GM12878 (cell line): ENCODE measurements around the gene MAST4. TPM values are rescaled to one million over a fixed set of nuclear protein-coding genes. Genes with fewer than 3 reads are reported as not detected.

Experiments
- ATAC-seq: fragments of 200-7000 bp; cut with Tn5 transposase; 3 replicates; pipeline ENCODE4 v1.9.1; 2020; ENCODE audit warnings: mild to moderate bottlenecking, moderate library complexity
- BruUV-seq: library from RNA; stranded (reverse); fragments of 400-500 nt; replicated peaks from 2 replicates; lab custom pipeline; 2021; lab: Mats Ljungman, UMichigan
- CTCF ChIA-PET: fragments of 300-600 bp; sonication (Branson Sonifier 250); formaldehyde crosslinking; extraction: SDS; loops from one replicate; lab custom pipeline; 2021; ENCODE audit warnings: inconsistent platforms; lab: Yijun Ruan, JAX
- POLR2A ChIA-PET: fragments of 350-600 bp; formaldehyde crosslinking; extraction: SDS; loops from one replicate; lab custom pipeline; 2021; ENCODE audit warnings: inconsistent platforms; lab: Charles Lee
- RAD21 ChIA-PET: fragments of 300-600 bp; sonication (Branson Sonifier 250); formaldehyde crosslinking; loops from one replicate; lab custom pipeline; 2023; ENCODE audit warnings: antibody characterized with exemption; ENCODE audit not compliant: unreplicated experiment; lab: Charles Lee
- SMC1A ChIA-PET: fragments of 300-600 bp; sonication (Branson Sonifier 250); formaldehyde crosslinking; loops from one replicate; lab custom pipeline; 2023; ENCODE audit not compliant: unreplicated experiment, uncharacterized antibody; lab: Charles Lee
- DNase-seq: peaks from one replicate; pipeline ENCODE4 v3.0.0-alpha.2; 2011; ENCODE audit warnings: low read depth, low spot score
- FAIRE-seq: peaks from 3 replicates; lab custom pipeline; 2011; peaks lifted over from hg19 to GRCh38; lab: Jason Lieb, UNC
- H2AFZ ChIP-seq: 2 replicates; pipeline ENCODE4 v1.6.0; 2011; ENCODE audit warnings: low read depth, low read length, control low read depth; ENCODE audit not compliant: control insufficient read depth
- H3K27ac ChIP-seq: 2 replicates; pipeline ENCODE4 v1.5.1; 2011; ENCODE audit warnings: control low read depth; ENCODE audit not compliant: control insufficient read depth, insufficient read depth
- H3K27me3 ChIP-seq, 2 experiments: replicated peaks in 1 of 2; 2 replicates each; pipeline versions ENCODE4 v1.6.0 to v1.6.1; 2011; ENCODE audit warnings: low read length in 1 of 2; ENCODE audit not compliant: control insufficient read depth in 2 of 2, insufficient read depth in 2 of 2
- H3K36me3 ChIP-seq, 2 experiments: 2 replicates each; pipeline ENCODE4 v1.5.1; 2011; ENCODE audit warnings: low read length in 1 of 2; ENCODE audit not compliant: control insufficient read depth in 2 of 2, insufficient read depth in 2 of 2
- H3K4me1 ChIP-seq: 2 replicates; pipeline ENCODE4 v1.6.1; 2011; ENCODE audit warnings: mild to moderate bottlenecking, low read length, moderate library complexity, mixed read lengths; ENCODE audit not compliant: control insufficient read depth, insufficient read depth
- H3K4me2 ChIP-seq: 2 replicates; pipeline ENCODE4 v1.6.0; 2011; ENCODE audit warnings: control low read depth; ENCODE audit not compliant: control insufficient read depth, insufficient read depth
- H3K4me3 ChIP-seq: fragments of 200-600 bp; sonication (generic); 2 replicates; pipeline ENCODE4 v1.5.1; 2016
- H3K79me2 ChIP-seq: 2 replicates; pipeline ENCODE4 v1.6.0; 2011; ENCODE audit warnings: low read length; ENCODE audit not compliant: control insufficient read depth, insufficient read depth
- H3K9ac ChIP-seq: 2 replicates; pipeline ENCODE4 v1.8.0; 2011; ENCODE audit warnings: low read length, control low read depth, mixed read lengths; ENCODE audit not compliant: control insufficient read depth, insufficient read depth
- H3K9me3 ChIP-seq: replicated peaks from 3 replicates; pipeline ENCODE4 v1.5.1; 2011; ENCODE audit warnings: mild to moderate bottlenecking, low read length; ENCODE audit not compliant: control insufficient read depth, insufficient read depth
- H4K20me1 ChIP-seq: 2 replicates; pipeline ENCODE4 v1.6.0; 2011; ENCODE audit not compliant: control insufficient read depth, insufficient read depth
- CHD2 ChIP-seq: IDR thresholded peaks from 2 replicates; pipeline ENCODE4 v1.6.1; 2011; ENCODE audit warnings: low read depth, low read length, improper control_type of control experiment, borderline replicate concordance
- ESRRA ChIP-seq: IDR thresholded peaks from 2 replicates; pipeline ENCODE4 v1.6.1; 2012; ENCODE audit warnings: mild to moderate bottlenecking, low read length, improper control_type of control experiment
- FOS ChIP-seq: IDR thresholded peaks from 3 replicates; pipeline ENCODE4 v1.6.1; 2011; ENCODE audit warnings: borderline replicate concordance; ENCODE audit not compliant: insufficient read length; ENCODE audit errors: extremely low read depth
- HCFC1 ChIP-seq: fragments of 150-350 bp; IDR thresholded peaks from 2 replicates; pipeline ENCODE4 v1.6.1; 2014; ENCODE audit warnings: low read length
- HDAC6 ChIP-seq: fragments of 200-600 bp; sonication (generic); IDR thresholded peaks from one replicate; pipeline ENCODE4 v1.8.0; 2017; ENCODE audit warnings: antibody characterized with exemption; ENCODE audit not compliant: unreplicated experiment
- POLR2A ChIP-seq: IDR thresholded peaks from 2 replicates; pipeline ENCODE4 v1.6.1; 2011; ENCODE audit warnings: low read depth, mild to moderate bottlenecking, low read length
- ZNF217 ChIP-seq: fragments of 450-650 bp; IDR thresholded peaks from 2 replicates; pipeline ENCODE4 v1.6.1; 2017; ENCODE audit warnings: antibody characterized with exemption, mild to moderate bottlenecking
- whole genome bisulfite sequencing: methylation state at CpG from one replicate; pipeline ENCODE4 v1.1.6; 2016; ENCODE audit warnings: low lambda C conversion rate; ENCODE audit not compliant: insufficient replicate concordance, insufficient coverage; ENCODE audit errors: missing lambda C conversion rate; 5-methylcytosine and 5-hydroxymethylcytosine counted together
- in situ Hi-C: fragments of 300-500 bp; cut with MboI; formaldehyde crosslinking; loops from 9 replicates; pipeline ENCODE4 v1.14.3; 2018; ENCODE audit warnings: mixed read lengths
- intact Hi-C: fragments of 100-400 bp; cut with micrococcal nuclease; formaldehyde crosslinking; loops from one replicate; pipeline ENCODE4 v1.14.2; 2022; ENCODE audit not compliant: unreplicated experiment
- polyA plus RNA-seq, 11 experiments: library from polyadenylated mRNA; depleted of rRNA in 4 of 11; unstranded in 6 of 11; stranded (reverse) in 5 of 11; fragments of >200 nt; fragmentation: Nextera tagmentation in 4 of 11; fragmentation: Illumina TruSeq in 1 of 11; extraction: Ambion mirVana in 4 of 11; extraction: Trizol in 1 of 11; gene quantifications; 1 replicate in 1 of 11; 2 replicates in 10 of 11; pipeline versions ENCODE4 v1.2.1 to v1.2.3, GENCODE V29; 2011 to 2016; ENCODE audit warnings: inconsistent platforms in 2 of 11, missing spikeins in 2 of 11, low read depth in 1 of 11
- total RNA-seq, 4 experiments: library from RNA; depleted of rRNA in 3 of 4; stranded (reverse); fragments of >200 nt in 3 of 4; fragmentation: Illumina TruSeq in 1 of 4; extraction: Trizol in 1 of 4; gene quantifications; 2 replicates each; pipeline versions ENCODE4 v1.2.1 to v1.2.3, GENCODE V29; 2013 to 2021

The MAST4 gene
- total and polyA plus RNA-seq, 10 of the 15 experiments (the other 5 are each of a cell fraction or from before 2014, with no cell fraction given) = 0.02 to 1.6 (median 0.29) TPM; not detected in 1

DNA sequence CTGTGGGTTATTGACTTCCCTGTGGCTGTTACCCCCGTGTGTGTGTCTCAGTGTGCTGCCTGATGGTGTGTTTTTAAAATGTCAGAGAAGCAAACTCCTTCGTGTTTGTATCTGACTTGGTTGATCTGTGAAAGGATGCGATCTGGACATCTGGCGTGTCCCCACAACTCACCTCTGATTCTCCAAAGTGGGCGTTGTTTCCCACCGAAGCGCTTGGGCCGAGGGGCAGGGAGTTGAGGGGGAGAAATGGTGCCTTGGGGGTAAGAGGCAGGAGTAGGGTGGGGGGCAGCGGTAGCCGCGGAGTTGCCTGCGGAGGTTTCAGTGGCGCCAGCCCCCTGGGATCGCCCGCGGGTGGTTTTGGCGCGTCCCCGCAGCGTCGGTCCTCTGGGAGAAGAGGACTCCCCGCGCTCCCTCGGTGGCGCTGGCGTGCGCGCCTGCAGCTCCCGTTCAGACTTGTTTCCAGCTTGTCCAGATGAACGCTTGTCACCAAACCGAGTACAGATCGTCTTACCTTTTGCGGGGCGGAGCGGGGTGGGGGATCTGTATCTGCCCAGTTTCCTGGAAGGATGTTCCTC lies 1.1 kb downstream of the MAST4 start:
- no peak for TF ChIP-seq CHD2
- peak; percentile 8 for TF ChIP-seq HDAC6
- TF ChIP-seq FOS = no peak
- no peak for DNase-seq
- Histone ChIP-seq H3K27me3 (peaks cover 7 to 12% of the 10 kb centered on the region in 2 experiments), H3K27ac (no peak overlapping the region), H3K9me3 (no peaks in the 10 kb centered on the region), H2AFZ (peak overlapping the region; percentile 47), H3K9ac (peak overlapping the region; percentile 45; the same call in 1 of the 2 replicates), H3K79me2 (no peaks in the 10 kb centered on the region), H3K4me1 (peaks cover 9% of the 10 kb centered on the region; the same call in 1 of the 2 replicates), H3K36me3 (no peaks in the 10 kb centered on the region), H3K4me2 (peak overlapping the region; percentile 92), H3K4me3 (peak overlapping the region; percentile 75), H4K20me1 (no peaks in the 10 kb centered on the region)
- ChIA-PET RAD21 (no interaction called here), CTCF (no interaction called here), POLR2A (no interaction called here), SMC1A (no interaction called here)
- WGBS = 8% methylated on average over 35 of the region's 35 CpGs
- in situ Hi-C loops = no loop called here
- no TSS peak for BruUV-seq
- ATAC-seq = no peak
- no peak for FAIRE-seq
- intact Hi-C loops = no loop called here

DNA sequence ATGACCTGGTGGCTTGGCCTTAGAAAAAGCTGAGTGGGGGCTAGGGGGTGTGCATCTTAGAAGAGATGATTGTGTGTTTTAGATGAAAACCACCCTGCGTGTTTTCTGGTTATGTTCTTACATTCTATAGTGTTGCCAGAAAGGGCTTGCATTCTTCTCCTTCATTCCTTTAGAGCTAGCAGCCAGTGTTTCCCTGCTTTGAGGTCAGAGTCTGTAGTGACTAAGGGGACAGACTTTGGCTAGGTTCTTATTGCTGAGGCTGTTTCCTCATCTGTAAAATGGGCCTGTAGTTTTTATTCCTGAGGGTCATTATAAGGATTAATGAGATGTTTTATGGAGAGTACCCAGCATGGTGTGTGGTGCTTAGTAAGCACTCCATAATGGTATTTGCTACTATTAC lies 6.4 kb downstream of the MAST4 start:
- Histone ChIP-seq H3K4me1 (peaks cover 5% of the 10 kb centered on the region; the same call in 1 of the 2 replicates), H3K4me3 (no peak overlapping the region), H3K27ac (no peak overlapping the region), H3K4me2 (no peak overlapping the region), H3K79me2 (no peaks in the 10 kb centered on the region), H3K36me3 (no peaks in the 10 kb centered on the region), H3K27me3 (peaks cover 0 to 3% of the 10 kb centered on the region in 2 experiments; a peak in 2 of 4 replicates), H3K9ac (no peak overlapping the region), H4K20me1 (no peaks in the 10 kb centered on the region), H2AFZ (no peak overlapping the region), H3K9me3 (no peaks in the 10 kb centered on the region)
- in situ Hi-C loops (no loop called here), intact Hi-C loops (no loop called here)
- SMC1A ChIA-PET = no interaction called here
- CTCF ChIA-PET = no interaction called here
- TF ChIP-seq POLR2A = no peak
- TF ChIP-seq ESRRA = no peak
- TF ChIP-seq ZNF217 = no peak
- TF ChIP-seq HCFC1 = no peak
- ATAC-seq (no peak), DNase-seq (no peak), FAIRE-seq (no peak)
- POLR2A ChIA-PET = no interaction called here
- no TSS peak for BruUV-seq
- WGBS = 67% methylated on average over 1 of the region's 1 CpG
- RAD21 ChIA-PET = no interaction called here
